Stimulated activated CD8-positive, alpha-beta memory T cell treated with anti-CD3 and anti-CD28 coated beads, Interleukin-15, amount 100 ng/mL, for 48 hours (primary cell): Measurements from ENCODE around the gene STAG1.
"Not testable (repeated sequence)": the region's sequence is repeated elsewhere in the genome, so short reads cannot be mapped to it uniquely, and the experiment has no call there.

ENCODE experiments used
- DNase-seq, 2 donors: peaks; one replicate each; pipeline ENCODE4 v3.0.0-alpha.2; 2020; ENCODE audit warnings: low read depth in 2 of 2

STAG1 gene

GRCh38 chr3:136745916-136746315 is 6.3 kb downstream of the STAG1 start:
- no peak for DNase-seq

GRCh38 chr3:136741063-136741462 is 11.1 kb downstream of the STAG1 start:
- DNase-seq = no peak

GRCh38 chr3:136740351-136740958 is 11.7 kb downstream of the STAG1 start:
- no peak for DNase-seq

- not testable (repeated sequence) for DNase-seq
Observed at GRCh38 chr3:136736950-136737349, 15.2 kb downstream of the STAG1 start.

GRCh38 chr3:136735103-136735502 is 17.1 kb downstream of the STAG1 start:
- DNase-seq = no peak

GRCh38 chr3:136734382-136735070 is 17.7 kb downstream of the STAG1 start:
- DNase-seq = no peak

- no peak for DNase-seq
Observed at GRCh38 chr3:136733317-136733833, 18.8 kb downstream of the STAG1 start.

GRCh38 chr3:136731274-136731884 is 20.8 kb downstream of the STAG1 start:
- no peak for DNase-seq

GRCh38 chr3:136730595-136731273 is 21.4 kb downstream of the STAG1 start:
- DNase-seq = no peak

- no peak for DNase-seq
Observed at GRCh38 chr3:136728918-136729317, 23.3 kb downstream of the STAG1 start.

GRCh38 chr3:136728473-136728872 is 23.7 kb downstream of the STAG1 start:
- DNase-seq = no peak

GRCh38 chr3:136725468-136725867 is 26.7 kb downstream of the STAG1 start:
- DNase-seq = no peak

- not testable (repeated sequence) for DNase-seq
Observed at GRCh38 chr3:136722916-136723315, 29.3 kb downstream of the STAG1 start.

- not testable (repeated sequence) for DNase-seq
Observed at GRCh38 chr3:136722399-136722798, 29.8 kb downstream of the STAG1 start.

GRCh38 chr3:136720091-136720490 is 32.1 kb downstream of the STAG1 start:
- DNase-seq = no peak

- no peak for DNase-seq
Observed at GRCh38 chr3:136716629-136717028, 35.5 kb downstream of the STAG1 start.

GRCh38 chr3:136714020-136714419 is 38.2 kb downstream of the STAG1 start:
- no peak for DNase-seq

GRCh38 chr3:136712941-136713340 is 39.2 kb downstream of the STAG1 start:
- no peak for DNase-seq

GRCh38 chr3:136711888-136712287 is 40.3 kb downstream of the STAG1 start:
- DNase-seq = not testable (repeated sequence)

- DNase-seq = no peak
Observed at GRCh38 chr3:136711277-136711676, 40.9 kb downstream of the STAG1 start.

GRCh38 chr3:136709775-136710174 is 42.4 kb downstream of the STAG1 start:
- DNase-seq = not testable (repeated sequence)

GRCh38 chr3:136708333-136708985 is 43.7 kb downstream of the STAG1 start:
- no peak for DNase-seq
